ENCODE data around the gene NEGR1. TPM values are rescaled to one million over a fixed set of nuclear protein-coding genes. Genes with fewer than 3 reads are reported as not detected.

NEGR1 gene
- total and polyA plus RNA-seq, 2 experiments from 2014 or later: 1.0 to 2.8 TPM

DNA sequence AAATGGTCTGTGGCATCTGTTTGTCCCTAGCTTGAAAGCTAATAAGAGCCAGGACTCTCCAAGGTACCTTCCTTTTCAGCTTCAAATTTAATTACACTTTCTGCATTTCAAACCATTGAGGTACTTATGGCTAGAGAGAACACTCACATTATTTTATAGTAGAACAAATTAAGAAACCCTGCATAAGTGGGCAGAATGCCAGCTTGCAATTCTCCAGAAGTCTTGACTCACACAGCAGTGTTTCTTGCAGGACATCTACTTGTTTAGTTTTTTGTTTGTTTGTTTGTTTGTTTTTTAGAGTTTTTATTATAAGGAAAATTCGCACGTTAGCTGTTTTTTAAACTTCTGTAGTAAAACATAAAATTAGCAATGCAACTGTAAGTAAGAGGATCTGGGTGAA lies 397.2 kb downstream of the NEGR1 start:
- Histone ChIP-seq H3K4me3 (no peak overlapping the region), H2AFZ (no peak overlapping the region), H3K27ac (no peak overlapping the region), H3K9me2 (replicated peaks; ENCODE audit: insufficient read depth) (no peaks in the 10 kb centered on the region), H3K4me1 (ENCODE audit: insufficient read depth) (no peaks in the 10 kb centered on the region), H3K79me2 (no peaks in the 10 kb centered on the region), H4K20me1 (ENCODE audit: insufficient read depth, poor library complexity, severe bottlenecking) (no peaks in the 10 kb centered on the region), H3K4me2 (no peak overlapping the region), H3K9me3 (ENCODE audit: low read depth) (no peaks in the 10 kb centered on the region), H3K27me3 (no peaks in the 10 kb centered on the region), H3K36me3 (replicated peaks; ENCODE audit: insufficient read depth, low read depth) (no peaks in the 10 kb centered on the region)
- WGBS (ENCODE audit: low lambda C conversion rate, missing lambda C conversion rate): 84% methylated on average over 2 of the region's 2 CpGs
- no peak for DNase-seq (ENCODE audit: low spot score)
- no peak for TF ChIP-seq EZH2phosphoT487 (IDR thresholded peaks at IDR 0.05; ENCODE audit: low read depth, severe bottlenecking, unreplicated experiment)
- TF ChIP-seq, protein P1, sequence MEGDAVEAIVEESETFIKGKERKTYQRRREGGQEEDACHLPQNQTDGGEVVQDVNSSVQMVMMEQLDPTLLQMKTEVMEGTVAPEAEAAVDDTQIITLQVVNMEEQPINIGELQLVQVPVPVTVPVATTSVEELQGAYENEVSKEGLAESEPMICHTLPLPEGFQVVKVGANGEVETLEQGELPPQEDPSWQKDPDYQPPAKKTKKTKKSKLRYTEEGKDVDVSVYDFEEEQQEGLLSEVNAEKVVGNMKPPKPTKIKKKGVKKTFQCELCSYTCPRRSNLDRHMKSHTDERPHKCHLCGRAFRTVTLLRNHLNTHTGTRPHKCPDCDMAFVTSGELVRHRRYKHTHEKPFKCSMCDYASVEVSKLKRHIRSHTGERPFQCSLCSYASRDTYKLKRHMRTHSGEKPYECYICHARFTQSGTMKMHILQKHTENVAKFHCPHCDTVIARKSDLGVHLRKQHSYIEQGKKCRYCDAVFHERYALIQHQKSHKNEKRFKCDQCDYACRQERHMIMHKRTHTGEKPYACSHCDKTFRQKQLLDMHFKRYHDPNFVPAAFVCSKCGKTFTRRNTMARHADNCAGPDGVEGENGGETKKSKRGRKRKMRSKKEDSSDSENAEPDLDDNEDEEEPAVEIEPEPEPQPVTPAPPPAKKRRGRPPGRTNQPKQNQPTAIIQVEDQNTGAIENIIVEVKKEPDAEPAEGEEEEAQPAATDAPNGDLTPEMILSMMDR (IDR thresholded peaks at IDR 0.05; ENCODE audit: poor library complexity): no peak

DNA sequence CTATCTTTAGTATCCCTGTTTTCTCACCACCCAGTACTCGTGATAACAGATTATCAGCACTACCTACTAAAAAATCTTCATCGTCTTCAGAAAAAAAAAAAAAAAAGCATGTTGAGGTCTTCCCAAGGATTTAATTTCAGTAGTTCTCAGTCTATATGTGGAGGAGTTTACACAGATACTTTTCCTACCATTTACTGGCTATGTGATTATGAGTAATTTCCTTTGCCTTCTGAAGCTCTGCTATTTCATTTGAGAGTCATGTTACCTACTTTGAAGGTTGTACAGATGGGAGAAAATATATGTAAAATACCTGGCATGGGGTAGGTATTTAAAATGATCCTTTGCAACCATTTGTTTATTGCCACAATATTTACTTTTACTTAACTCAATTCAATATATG lies 399.7 kb downstream of the NEGR1 start:
- H4K20me1 ChIP-seq (ENCODE audit: insufficient read depth, poor library complexity, severe bottlenecking): no peaks in the 10 kb centered on the region
- H3K36me3 ChIP-seq (replicated peaks; ENCODE audit: insufficient read depth, low read depth): no peaks in the 10 kb centered on the region
- H3K27me3 ChIP-seq: no peaks in the 10 kb centered on the region
- WGBS (ENCODE audit: low lambda C conversion rate, missing lambda C conversion rate): 57% methylated on average over 2 of the region's 2 CpGs
- no peaks in the 10 kb centered on the region for H3K4me1 ChIP-seq (ENCODE audit: insufficient read depth)
- H3K79me2 ChIP-seq: no peaks in the 10 kb centered on the region
- H3K4me2 ChIP-seq: no peak overlapping the region
- no peaks in the 10 kb centered on the region for H3K9me3 ChIP-seq (ENCODE audit: low read depth)
- DNase-seq (ENCODE audit: low spot score): no peak
- H2AFZ ChIP-seq: no peak overlapping the region
- TF ChIP-seq, protein P1 (IDR thresholded peaks at IDR 0.05; ENCODE audit: poor library complexity): no peak
- TF ChIP-seq EZH2phosphoT487 (IDR thresholded peaks at IDR 0.05; ENCODE audit: low read depth, severe bottlenecking, unreplicated experiment) (no peak), EZH2 (IDR thresholded peaks at IDR 0.05; ENCODE audit: borderline replicate concordance) (no peak)
- H3K9me2 ChIP-seq (replicated peaks; ENCODE audit: insufficient read depth): no peaks in the 10 kb centered on the region
- H3K27ac ChIP-seq: no peak overlapping the region
- H3K4me3 ChIP-seq: no peak overlapping the region

DNA sequence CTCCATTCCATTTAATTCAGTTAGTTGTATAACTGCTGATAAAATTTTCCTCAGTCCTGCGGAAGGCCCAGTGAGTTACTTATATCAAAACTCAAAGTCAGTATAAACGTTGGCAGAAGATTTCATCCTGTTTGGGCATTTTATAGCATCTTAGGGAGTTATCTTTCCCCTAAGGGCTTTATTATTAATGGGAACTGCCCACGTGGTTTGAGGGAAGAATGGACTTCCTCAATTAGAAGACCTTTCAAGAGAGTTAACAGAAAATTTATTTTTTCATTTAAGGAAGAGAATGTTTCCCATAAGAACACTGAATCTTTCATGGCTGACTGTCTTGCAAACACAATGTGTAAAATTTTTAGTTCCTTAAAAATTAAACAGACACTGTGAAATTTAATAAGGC lies 400.1 kb downstream of the NEGR1 start:
- no peak for DNase-seq (ENCODE audit: low spot score)
- Histone ChIP-seq H4K20me1 (ENCODE audit: insufficient read depth, poor library complexity, severe bottlenecking) (no peaks in the 10 kb centered on the region), H3K27ac (no peak overlapping the region), H3K36me3 (replicated peaks; ENCODE audit: insufficient read depth, low read depth) (no peaks in the 10 kb centered on the region), H3K4me3 (no peak overlapping the region), H2AFZ (no peak overlapping the region), H3K9me3 (ENCODE audit: low read depth) (no peaks in the 10 kb centered on the region), H3K4me2 (no peak overlapping the region), H3K9me2 (replicated peaks; ENCODE audit: insufficient read depth) (no peaks in the 10 kb centered on the region), H3K27me3 (no peaks in the 10 kb centered on the region), H3K79me2 (no peaks in the 10 kb centered on the region), H3K4me1 (ENCODE audit: insufficient read depth) (no peaks in the 10 kb centered on the region)
- 44% methylated on average over 3 of the region's 3 CpGs for WGBS (ENCODE audit: low lambda C conversion rate, missing lambda C conversion rate)
- TF ChIP-seq, protein P1 (IDR thresholded peaks at IDR 0.05; ENCODE audit: poor library complexity): no peak
- TF ChIP-seq EZH2phosphoT487 (IDR thresholded peaks at IDR 0.05; ENCODE audit: low read depth, severe bottlenecking, unreplicated experiment) (no peak), EZH2 (IDR thresholded peaks at IDR 0.05; ENCODE audit: borderline replicate concordance) (no peak)

DNA sequence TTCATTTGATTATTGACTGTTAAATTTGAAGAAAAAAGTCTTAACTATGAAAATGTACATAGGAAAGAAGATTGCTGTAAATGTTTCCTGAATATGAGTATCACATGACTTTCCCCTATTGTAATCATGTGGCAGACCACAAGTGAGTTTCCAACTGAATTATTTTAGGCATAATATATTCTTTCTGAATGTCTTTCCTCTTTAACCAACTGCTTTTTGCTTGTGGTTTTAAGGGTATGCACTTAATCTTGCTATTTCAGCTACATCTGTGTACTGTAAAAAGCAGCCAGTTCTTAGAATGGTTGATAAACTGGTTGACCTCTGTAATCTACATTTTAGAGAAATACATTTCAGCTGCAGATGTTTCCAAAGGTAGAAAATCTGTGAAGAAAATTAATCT lies 400.7 kb downstream of the NEGR1 start:
- no peak for DNase-seq (ENCODE audit: low spot score)
- Histone ChIP-seq H3K9me3 (ENCODE audit: low read depth) (no peaks in the 10 kb centered on the region), H2AFZ (no peak overlapping the region), H3K9me2 (replicated peaks; ENCODE audit: insufficient read depth) (no peaks in the 10 kb centered on the region), H3K4me3 (no peak overlapping the region), H3K27me3 (no peaks in the 10 kb centered on the region), H3K79me2 (no peaks in the 10 kb centered on the region), H3K36me3 (replicated peaks; ENCODE audit: insufficient read depth, low read depth) (no peaks in the 10 kb centered on the region), H3K4me1 (ENCODE audit: insufficient read depth) (no peaks in the 10 kb centered on the region), H3K27ac (no peak overlapping the region), H4K20me1 (ENCODE audit: insufficient read depth, poor library complexity, severe bottlenecking) (no peaks in the 10 kb centered on the region), H3K4me2 (no peak overlapping the region)
- TF ChIP-seq, protein P1 (IDR thresholded peaks at IDR 0.05; ENCODE audit: poor library complexity): no peak
- TF ChIP-seq EZH2 (IDR thresholded peaks at IDR 0.05; ENCODE audit: borderline replicate concordance) (no peak), EZH2phosphoT487 (IDR thresholded peaks at IDR 0.05; ENCODE audit: low read depth, severe bottlenecking, unreplicated experiment) (no peak)

Measured in hepatocyte (in vitro differentiated cells).